Pancreas (tissue), 10 donors: ENCODE data around the gene CHCHD3. TPM values are rescaled to one million over a fixed set of nuclear protein-coding genes. Genes with fewer than 3 reads are reported as not detected.

ENCODE experiments used
- ATAC-seq, 4 donors: fragments of 200-7000 bp; cut with Tn5 transposase; one replicate each; pipeline versions ENCODE4 v1.8.0 to v1.9.1; 2020; ENCODE audit warnings: mild to moderate bottlenecking in 4 of 4, moderate library complexity in 4 of 4
- DNase-seq, 6 donors: peaks; one replicate each; pipeline ENCODE4 v3.0.0-alpha.2; 2020
- FAIRE-seq: peaks from 2 replicates; lab custom pipeline; 2012; peaks lifted over from hg19 to GRCh38; lab: Jason Lieb, UNC
- H3K27ac ChIP-seq, 4 donors: fragments of 200-600 bp; sonication (generic); 1 replicate in 3 of 4; 2 replicates in 1 of 4; pipeline versions ENCODE4 v1.5.0 to v1.8.0; 2020
- H3K27me3 ChIP-seq, 4 donors: fragments of 200-600 bp; one replicate each; pipeline ENCODE4 v1.8.0; 2021
- H3K36me3 ChIP-seq, 3 donors: fragments of 200-600 bp; sonication (generic) in 1 of 3; one replicate each; pipeline versions ENCODE4 v1.5.0 to v1.8.0; 2020 to 2021
- H3K4me1 ChIP-seq, 3 donors: fragments of 200-600 bp; one replicate each; pipeline ENCODE4 v1.8.0; 2021
- H3K4me3 ChIP-seq, 4 donors: fragments of 200-600 bp; sonication (generic) in 2 of 4; one replicate each; pipeline versions ENCODE4 v1.5.0 to v1.8.0; 2020 to 2021
- H3K9me3 ChIP-seq, 4 donors: fragments of 200-600 bp; one replicate each; pipeline ENCODE4 v1.8.0; 2021
- WGBS, 2 donors: extraction: QIAGEN DNeasy Blood & Tissue Kit; methylation state at CpG; one replicate each; pipeline ENCODE4 v1.1.7; 2013; 5-methylcytosine and 5-hydroxymethylcytosine counted together
- intact Hi-C, 3 donors: fragments of 100-400 bp; cut with DNase I; formaldehyde crosslinking; loops; one replicate each; pipeline versions ENCODE4 v1.11.1 to v1.14.2; 2022
- polyA plus RNA-seq, 2 donors: library from polyadenylated mRNA; stranded (reverse); fragments of 200-250 nt; gene quantifications; one replicate each; pipeline ENCODE4 v1.2.3, GENCODE V29; 2013
- total RNA-seq, 6 donors: library from RNA; stranded (reverse); fragmentation: NEBNext Ultra II Directional in 4 of 6; extraction: Animal tissue kit (Norgen Biotek cat#: 25700) in 4 of 6; gene quantifications; one replicate each; pipeline versions ENCODE4 v1.2.1 to v1.2.4, GENCODE V29; 2021 to 2023
- TF ChIP-seq, protein P1 (sequence below), 4 donors: fragments of 200-600 bp; sonication (generic) in 3 of 4; IDR thresholded peaks; one replicate each; pipeline versions ENCODE4 v1.5.0 to v1.8.0; 2021; ENCODE audit warnings: antibody characterized with exemption in 4 of 4
- donor health status: healthy with polysubstance abuse.
- donor health status: DM: no; HTN: no; CAD: no; lungs with moderate emphysema.
- donor health status: DM: no; HTN: no; CAD: no.
- donor health status: control.
- donor health status: control.
- donor health status: Bipolar disorder and iron deficiency.
- donor health status: DM: yes; HTN: yes; CAD: no.
- donor health status: DM: no; HTN: no; CAD: no.
- donor health status: DM: no; HTN: no; CAD: no.
- donor health status: DM: yes; HTN: yes; CAD: no.

The CHCHD3 gene
- 10 to 100 TPM; 14.5 to 23.2 (median 21.5) TPM for total RNA-seq
- polyA plus RNA-seq = 10 to 100 TPM in 1 of 2 donors, 1 to 10 TPM in 1; 7.9 to 17.4 TPM

DNA sequence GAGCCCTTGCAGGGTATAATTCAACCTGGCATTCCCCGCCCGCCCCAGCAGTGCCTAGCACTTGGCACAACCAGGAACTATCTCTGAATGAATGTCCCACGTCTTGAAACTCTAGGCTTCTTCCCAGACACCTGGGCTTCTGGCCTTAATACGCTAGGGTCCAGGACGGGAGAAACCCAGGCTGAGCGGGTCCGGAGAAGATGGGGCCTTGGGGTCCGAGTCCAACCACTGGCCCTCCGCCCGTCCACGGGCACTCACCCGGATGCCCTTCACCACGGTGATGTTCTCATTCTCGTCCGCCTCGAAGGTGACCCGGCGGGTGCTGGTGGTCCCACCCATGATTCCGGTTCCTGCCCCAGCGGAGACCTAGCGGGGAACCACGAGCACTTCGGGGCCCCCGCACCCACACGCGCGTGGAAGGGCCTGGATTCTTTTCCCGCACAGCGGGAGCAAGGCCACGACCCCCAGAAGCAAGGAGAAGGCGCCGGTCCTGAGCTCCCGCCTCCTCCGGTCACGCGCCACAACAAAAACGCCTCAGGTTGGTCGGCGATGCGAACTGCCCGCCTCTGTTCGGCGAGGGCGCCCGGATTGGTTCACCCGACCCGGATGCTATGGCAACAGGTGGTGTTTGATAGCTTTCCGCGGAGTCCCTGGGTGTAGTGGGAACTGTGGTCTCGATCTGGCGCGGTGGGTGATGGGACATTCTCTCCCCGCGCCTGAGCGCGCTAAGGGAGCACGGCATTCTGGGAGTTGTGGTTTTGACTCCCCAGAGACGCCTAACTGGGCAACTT lies at the start of gene CHCHD3:
Gene CHCHD3 (minus strand): TSS at position 492 of the 791 bp plus-strand sequence. CDS start 153 bp downstream, at position 339.
- WGBS, 2 donors = 0% methylated on average over 54 to 58 of the region's 58 CpGs
- peak; percentile 99 to 100 (median 100) for ATAC-seq
- peak; percentile 93 to 98 (median 97) for DNase-seq
- Histone ChIP-seq H3K4me3 (peak within 1 kb of the TSS; percentile 65 to 89 (median 78)), H3K4me1 (peaks cover 0 to 20% (median 18%) of the 10 kb centered on the region in 3 donors), H3K36me3 (no peaks in the 10 kb centered on the region), H3K9me3 (no peaks in the 10 kb centered on the region), H3K27me3 (no peaks in the 10 kb centered on the region), H3K27ac (peak within 1 kb of the TSS; percentile 54 to 74 (median 64))
- TF ChIP-seq, protein P1, sequence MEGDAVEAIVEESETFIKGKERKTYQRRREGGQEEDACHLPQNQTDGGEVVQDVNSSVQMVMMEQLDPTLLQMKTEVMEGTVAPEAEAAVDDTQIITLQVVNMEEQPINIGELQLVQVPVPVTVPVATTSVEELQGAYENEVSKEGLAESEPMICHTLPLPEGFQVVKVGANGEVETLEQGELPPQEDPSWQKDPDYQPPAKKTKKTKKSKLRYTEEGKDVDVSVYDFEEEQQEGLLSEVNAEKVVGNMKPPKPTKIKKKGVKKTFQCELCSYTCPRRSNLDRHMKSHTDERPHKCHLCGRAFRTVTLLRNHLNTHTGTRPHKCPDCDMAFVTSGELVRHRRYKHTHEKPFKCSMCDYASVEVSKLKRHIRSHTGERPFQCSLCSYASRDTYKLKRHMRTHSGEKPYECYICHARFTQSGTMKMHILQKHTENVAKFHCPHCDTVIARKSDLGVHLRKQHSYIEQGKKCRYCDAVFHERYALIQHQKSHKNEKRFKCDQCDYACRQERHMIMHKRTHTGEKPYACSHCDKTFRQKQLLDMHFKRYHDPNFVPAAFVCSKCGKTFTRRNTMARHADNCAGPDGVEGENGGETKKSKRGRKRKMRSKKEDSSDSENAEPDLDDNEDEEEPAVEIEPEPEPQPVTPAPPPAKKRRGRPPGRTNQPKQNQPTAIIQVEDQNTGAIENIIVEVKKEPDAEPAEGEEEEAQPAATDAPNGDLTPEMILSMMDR (IDR thresholded peaks at IDR 0.05) = no peak
- peak; percentile 94 for FAIRE-seq
- intact Hi-C loops = no loop called here

DNA sequence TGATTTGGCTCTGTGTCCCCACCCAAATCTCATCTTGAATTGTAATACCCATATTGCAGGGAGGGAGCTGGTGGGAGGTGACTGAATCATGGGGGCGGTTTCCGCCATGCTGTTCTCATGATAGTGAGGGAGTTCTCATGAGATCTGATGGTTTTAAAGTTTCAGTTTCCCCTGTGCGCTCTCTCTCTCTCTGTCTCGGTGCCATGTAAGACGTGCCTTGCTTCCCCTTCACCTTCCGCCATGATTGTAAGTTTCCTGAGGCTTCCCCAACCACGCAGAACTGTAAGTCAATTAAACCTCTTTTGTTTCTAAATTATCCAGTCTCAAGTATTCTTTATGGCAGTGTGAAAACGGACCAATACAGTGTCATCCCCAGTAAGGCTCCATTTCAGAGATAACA lies 48.3 kb upstream of the CHCHD3 start:
- TF ChIP-seq, protein P1 (IDR thresholded peaks at IDR 0.05) = no peak
- FAIRE-seq = no peak
- Histone ChIP-seq H3K4me3 (no peak overlapping the region), H3K36me3 (no peaks in the 10 kb centered on the region), H3K27ac (no peak overlapping the region), H3K9me3 (no peaks in the 10 kb centered on the region), H3K27me3 (no peaks in the 10 kb centered on the region), H3K4me1 (no peaks in the 10 kb centered on the region)
- WGBS, 2 donors = 91 to 96% methylated on average over 8 of the region's 8 CpGs
- no peak for ATAC-seq
- no peak for DNase-seq
- intact Hi-C loops = no loop called here

DNA sequence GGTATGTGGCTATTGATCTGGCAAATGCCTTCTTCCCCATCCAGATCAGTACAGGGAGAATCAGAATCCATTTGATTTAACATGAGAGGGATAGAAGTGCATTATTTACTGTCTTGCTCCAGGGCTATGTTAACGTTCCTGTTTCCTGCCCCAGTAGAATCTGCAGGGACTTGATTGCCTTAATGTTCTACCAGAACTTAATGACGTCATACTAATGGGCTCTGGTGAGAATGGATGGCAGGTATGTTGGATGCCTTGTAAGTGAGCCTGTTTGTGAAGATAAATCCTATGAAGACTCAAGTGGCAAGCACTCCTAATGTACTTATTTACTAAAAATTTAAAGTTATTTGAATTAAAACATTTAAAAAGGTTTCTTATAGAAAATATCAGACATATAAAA lies 44.5 kb upstream of the CHCHD3 start:
- TF ChIP-seq, protein P1 (IDR thresholded peaks at IDR 0.05) = no peak
- Histone ChIP-seq H3K27me3 (no peaks in the 10 kb centered on the region), H3K36me3 (no peaks in the 10 kb centered on the region), H3K4me3 (no peak overlapping the region), H3K4me1 (no peaks in the 10 kb centered on the region), H3K27ac (no peak overlapping the region), H3K9me3 (no peaks in the 10 kb centered on the region)
- intact Hi-C loops = no loop called here
- DNase-seq = no peak
- no peak for FAIRE-seq
- no peak for ATAC-seq
- 22% methylated on average over 2 of the region's 2 CpGs for WGBS, 2 donors

DNA sequence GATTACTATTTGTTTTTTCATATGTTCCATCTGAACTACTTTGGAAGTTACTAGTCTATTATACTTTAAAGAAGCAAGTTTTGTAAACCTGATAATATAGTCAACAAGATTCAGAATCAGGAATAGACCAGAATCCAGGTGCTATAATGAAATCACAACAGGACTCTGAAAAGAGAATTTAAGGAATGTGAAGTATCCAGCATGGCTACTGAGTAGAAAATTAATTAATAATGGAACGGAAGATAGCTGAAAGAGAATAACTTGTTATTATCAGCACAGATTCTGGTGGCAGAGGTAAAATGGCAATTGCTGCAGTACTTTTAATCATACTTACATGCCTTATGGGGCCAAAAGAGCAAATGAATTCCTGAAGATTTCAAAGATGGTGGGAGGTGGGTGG lies 43.1 kb upstream of the CHCHD3 start:
- intact Hi-C loops = no loop called here
- TF ChIP-seq, protein P1 (IDR thresholded peaks at IDR 0.05) = no peak
- DNase-seq (no peak), FAIRE-seq (no peak), ATAC-seq (peak in 1 of 4 donors; percentile 52)
- Histone ChIP-seq H3K27me3 (no peaks in the 10 kb centered on the region), H3K4me1 (no peaks in the 10 kb centered on the region), H3K9me3 (no peaks in the 10 kb centered on the region), H3K36me3 (no peaks in the 10 kb centered on the region), H3K4me3 (no peak overlapping the region), H3K27ac (no peak overlapping the region)
- WGBS, 2 donors = 0% methylated on average over 1 of the region's 1 CpG
